Measurements from ENCODE around the gene ADAMTS18.
"Not testable (repeated sequence)": the region's sequence is repeated elsewhere in the genome, so short reads cannot be mapped to it uniquely, and the experiment has no call there.

Gene ADAMTS18

GRCh38 chr16:77322757-77323156, 112.1 kb downstream of the ADAMTS18 start:
- no peak for DNase-seq

DNA sequence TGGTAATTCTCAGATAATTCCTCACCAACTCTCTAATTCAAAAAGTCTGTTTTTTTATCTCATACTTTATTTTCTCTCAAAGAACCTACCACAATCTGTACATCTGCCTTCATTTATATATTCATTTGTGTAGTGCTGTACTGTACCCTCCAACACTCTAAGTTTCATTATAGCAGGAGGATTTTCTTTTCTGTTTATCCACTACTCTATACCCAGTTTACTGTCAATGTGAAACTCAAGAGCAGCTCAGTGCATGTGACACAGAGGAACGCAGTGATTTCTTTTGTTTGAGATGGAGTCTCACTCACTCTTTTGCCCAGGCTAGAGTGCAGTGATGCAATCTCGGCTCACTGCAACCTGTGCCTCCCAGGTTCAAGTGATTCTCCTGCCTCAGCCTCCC, 117.8 kb downstream of the ADAMTS18 start:
- DNase-seq: no peak

- no peak for DNase-seq
These were observed 124.0 kb downstream of the ADAMTS18 start for GRCh38 chr16:77310877-77311276.

DNA sequence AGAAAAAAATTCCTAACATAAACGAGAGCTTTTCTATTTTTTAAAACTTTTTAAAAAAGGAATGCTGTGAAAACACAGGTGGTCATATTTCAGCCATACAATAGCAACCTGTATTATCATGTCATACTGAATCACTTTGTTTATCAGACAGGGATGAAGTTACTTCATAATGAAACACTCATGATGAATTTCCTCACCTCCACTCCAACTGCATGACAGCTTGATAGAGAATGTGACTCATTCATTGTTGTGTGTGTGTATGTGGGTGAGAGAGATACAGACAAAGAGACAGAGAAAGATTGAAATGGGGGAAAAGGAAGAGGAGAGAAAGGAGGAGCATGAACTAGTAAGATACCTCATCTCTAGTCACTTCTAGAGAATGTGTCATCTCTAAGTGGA, 126.7 kb downstream of the ADAMTS18 start:
- no peak for DNase-seq

DNA sequence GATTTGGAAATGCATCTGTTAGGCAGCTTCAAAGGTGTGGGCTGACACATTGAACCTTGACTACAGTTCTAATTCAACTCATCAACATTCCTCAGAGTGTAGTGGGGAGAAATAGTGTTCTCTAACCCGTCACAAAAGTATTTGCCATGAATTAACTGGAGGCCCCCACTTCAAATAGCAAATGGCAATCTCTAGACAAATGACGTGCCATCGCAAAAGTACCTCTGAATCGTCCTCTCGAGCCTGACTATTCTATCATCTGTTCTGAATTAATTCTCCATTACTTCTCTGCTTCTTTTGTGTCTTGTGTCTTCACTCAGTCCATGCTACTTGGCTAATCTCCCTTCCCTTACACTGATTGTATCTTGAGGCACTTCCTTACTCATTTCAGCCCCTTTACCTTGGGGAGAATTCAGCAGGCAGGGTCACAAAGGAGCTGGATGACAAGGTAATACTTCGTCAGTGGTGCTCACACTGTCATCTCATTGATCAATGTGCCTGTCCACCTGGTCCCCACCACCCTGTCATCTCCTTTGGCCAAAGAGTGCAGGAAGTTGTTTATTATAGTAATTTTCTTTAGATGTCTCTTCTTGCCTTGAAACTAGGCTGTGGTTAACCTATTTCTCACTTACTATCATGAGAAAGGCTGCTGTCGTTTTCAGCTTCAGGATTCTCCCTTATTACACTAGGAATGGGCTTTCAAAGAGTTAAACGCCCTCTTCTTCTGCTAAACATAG, 127.2 kb downstream of the ADAMTS18 start:
- no peak for DNase-seq

DNA sequence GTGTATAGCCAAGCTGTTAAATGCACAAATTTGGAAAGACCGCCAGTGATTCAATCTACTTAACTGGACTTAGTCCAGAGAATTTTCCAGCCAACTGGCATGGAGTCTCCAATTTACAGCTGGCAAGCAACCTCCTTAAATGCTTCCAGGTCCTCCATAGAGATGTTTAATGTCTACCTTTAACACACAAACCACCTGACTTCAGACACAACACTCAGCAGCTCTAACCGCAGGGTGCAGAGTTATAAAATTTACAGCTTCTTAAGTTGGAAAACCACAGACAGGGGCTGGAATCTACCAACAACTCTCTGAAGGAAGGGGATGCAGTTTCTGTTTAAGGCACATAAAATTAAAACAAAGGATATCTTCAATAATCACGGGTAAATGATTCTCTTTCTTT, 128.8 kb downstream of the ADAMTS18 start:
- no peak for DNase-seq

DNA sequence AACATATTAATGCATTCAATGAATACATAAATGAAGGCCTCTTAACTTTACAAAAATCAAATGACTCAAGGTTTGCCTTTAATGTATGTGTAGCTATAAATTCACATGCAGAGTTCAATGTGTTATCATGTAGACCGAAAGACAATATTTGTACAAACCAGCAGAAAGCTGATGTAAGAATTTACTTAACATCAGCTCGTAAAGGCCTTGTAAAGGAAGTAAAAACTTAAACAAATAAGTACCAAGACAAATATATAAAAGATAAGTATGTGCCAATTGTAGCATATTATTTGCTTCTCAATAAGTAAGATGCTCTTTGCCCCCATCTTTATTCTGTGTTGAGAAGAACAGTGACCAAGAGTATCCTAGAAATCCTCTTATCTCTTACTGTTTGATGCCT, 130.0 kb downstream of the ADAMTS18 start:
- no peak for DNase-seq

- DNase-seq: no peak
These were observed 130.7 kb downstream of the ADAMTS18 start for GRCh38 chr16:77304134-77304533.

DNA sequence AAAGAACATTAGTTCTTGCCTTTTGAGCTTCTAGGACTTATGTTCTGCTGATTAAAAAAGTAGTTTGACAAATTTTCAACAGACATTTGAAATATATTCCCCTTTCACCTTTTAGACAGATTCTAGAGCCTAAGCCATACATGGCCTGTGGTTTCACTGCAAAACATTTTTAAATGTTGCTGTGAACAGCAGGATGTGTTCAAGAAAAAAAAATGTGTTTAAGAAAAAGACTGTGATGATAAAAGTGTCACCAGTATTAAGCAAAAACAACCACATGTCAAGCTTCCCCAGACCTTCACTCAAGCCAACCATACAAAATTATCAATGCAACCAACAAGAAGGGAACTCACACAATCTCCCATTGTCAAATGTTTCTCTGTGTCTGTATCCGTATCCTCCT, 132.2 kb downstream of the ADAMTS18 start:
- DNase-seq: no peak

GRCh38 chr16:77302249-77302648, 132.6 kb downstream of the ADAMTS18 start:
- no peak for DNase-seq

- no peak for DNase-seq
These were observed 134.6 kb downstream of the ADAMTS18 start for GRCh38 chr16:77300256-77300655.

DNA sequence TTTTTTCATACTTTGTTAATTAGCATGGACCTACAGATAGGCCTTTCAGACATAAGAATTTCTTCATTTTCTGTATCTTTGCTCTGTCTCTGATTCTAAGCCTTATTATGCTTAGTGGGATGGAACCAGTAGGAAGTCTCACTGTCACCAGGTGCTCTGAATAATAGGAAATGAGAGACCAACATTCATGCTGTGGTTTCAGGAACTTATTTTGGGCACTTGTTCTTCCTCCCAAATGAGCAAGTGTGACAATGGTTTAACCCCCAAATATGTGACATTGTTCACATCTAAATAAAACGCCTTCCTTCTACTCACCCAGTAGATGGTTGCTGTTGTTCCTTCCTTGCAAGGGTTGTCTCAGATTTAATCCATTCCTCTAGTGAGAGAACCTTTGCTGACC, 135.4 kb downstream of the ADAMTS18 start:
- no peak for DNase-seq

DNA sequence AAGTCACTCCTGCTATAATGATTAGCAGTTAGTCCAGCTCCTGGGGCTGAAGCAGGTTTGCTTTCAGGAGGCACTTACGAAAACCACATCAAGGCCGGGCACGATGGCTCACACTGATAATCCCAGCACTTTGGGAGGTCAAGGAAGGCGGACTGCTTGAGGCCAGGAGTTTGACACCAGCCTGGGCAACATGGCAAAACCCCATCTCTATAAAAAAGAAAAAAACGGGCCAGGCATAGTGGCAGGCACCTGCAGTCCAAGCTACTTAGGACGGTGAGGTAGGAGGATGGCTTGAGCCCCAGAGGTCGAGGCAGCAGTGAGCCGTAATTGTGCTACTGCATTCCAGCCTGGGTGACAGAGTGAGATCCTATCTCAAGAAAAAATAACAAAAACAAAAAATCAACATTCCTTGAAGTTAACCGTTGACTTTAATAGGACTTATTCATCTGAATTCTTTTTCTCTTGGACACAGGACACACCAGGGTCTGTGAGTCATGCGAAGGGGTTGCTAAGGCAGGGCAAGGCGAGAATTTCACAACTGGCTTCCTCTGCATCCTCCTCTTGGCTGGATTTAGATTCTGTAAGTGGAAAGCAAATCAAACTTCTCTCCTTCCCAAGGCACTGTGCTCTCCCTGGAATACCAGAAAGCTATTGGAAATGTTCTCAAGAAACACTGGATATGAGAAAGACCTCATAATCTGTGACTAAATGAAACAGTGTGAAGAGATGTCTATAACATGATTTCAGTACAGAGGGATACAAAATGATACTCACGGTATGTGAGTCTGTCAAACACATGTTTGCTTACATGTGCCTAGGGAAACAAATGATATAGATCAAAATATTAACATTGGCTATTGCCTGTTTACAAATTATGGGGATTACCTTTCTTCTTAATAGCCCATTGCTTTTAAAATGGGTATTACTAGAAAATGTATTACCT, 136.1 kb downstream of the ADAMTS18 start:
- no peak for DNase-seq

- no peak for DNase-seq
These were observed 136.8 kb downstream of the ADAMTS18 start for GRCh38 chr16:77297996-77298395.

GRCh38 chr16:77295896-77296295, 138.9 kb downstream of the ADAMTS18 start:
- DNase-seq: no peak

- DNase-seq: no peak
These were observed 144.3 kb downstream of the ADAMTS18 start for GRCh38 chr16:77290451-77291115.

GRCh38 chr16:77289331-77289809, 145.5 kb downstream of the ADAMTS18 start:
- DNase-seq: no peak

DNA sequence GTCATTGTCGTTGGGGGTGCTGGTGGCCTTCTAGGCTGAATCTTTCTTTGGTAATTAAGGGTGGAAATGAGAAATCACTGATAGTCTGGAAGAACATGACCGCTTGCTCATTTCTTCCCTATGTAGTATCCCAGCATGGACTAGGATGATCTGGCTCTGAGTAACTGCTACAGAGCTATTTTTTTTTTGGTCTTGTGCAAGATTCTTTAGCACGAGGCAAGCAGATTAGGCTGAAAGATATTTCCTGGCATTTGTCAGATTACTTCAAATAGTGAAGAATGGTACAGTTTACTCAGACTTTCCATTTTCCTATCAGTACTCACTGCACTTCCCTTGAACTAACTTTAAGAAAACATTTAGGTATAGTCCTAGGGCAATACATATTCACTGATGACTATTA, 146.6 kb downstream of the ADAMTS18 start:
- DNase-seq: no peak

GRCh38 chr16:77285676-77286075, 149.2 kb downstream of the ADAMTS18 start:
- no peak for DNase-seq

GRCh38 chr16:77282345-77282744, 152.5 kb downstream of the ADAMTS18 start:
- no peak for DNase-seq

DNA sequence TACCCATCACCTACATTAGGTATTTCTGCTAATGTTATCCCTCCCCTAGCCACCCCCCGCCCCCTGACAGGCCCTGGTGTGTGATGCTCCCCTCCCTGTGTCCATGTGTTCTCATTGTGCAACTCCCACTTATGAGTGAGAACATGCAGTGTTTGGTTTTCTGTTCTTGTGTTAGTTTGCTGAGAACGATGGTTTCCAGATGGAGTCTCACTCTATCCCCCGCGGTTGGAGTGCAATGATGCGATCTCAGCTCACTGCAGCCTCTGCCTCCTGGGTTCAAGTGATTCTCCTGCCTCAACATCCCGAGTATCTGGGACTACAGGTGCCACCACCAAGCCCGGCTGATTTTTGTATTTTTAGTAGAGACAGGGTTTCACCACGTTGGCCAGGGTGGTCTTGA, 155.5 kb downstream of the ADAMTS18 start:
- DNase-seq: not testable (repeated sequence)

DNA sequence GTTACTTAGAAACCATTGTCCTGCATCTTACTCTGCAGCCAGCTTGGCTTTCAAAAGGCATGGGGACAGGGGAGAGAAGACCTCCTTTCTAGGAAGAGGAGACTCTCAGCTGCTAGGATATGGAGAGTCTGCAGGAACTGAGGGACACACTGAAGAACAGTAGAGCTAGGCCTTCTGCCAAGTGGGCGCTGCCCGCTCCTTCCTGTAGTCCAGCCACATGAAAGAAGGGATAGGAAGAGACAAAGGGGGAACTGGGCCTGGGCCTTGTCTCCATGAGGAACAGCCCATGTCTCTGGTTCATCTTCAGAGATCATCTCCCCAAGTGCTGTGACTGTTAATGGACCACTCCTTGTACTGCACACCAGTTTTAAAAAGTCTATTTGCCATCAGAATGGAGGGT, 157.3 kb downstream of the ADAMTS18 start:
- DNase-seq: no peak

GRCh38 chr16:77277141-77277540, 157.7 kb downstream of the ADAMTS18 start:
- DNase-seq: no peak

All from hippocampal formation (tissue), 2 donors.